Hepatocyte (in vitro differentiated cells): Measurements from ENCODE around the gene ALG2. TPM values are rescaled to one million over a fixed set of nuclear protein-coding genes. Genes with fewer than 3 reads are reported as not detected.

ENCODE experiments used
- DNase-seq: peaks from one replicate; pipeline ENCODE4 v3.0.0-alpha.2; 2016; ENCODE audit warnings: low spot score
- H2AFZ ChIP-seq: fragments of 200-600 bp; sonication (generic); 2 replicates; pipeline ENCODE4 v1.6.0; 2016; ENCODE audit warnings: antibody characterized with exemption, mild to moderate bottlenecking
- H3K27ac ChIP-seq: fragments of 200-600 bp; sonication (generic); 2 replicates; pipeline ENCODE4 v1.5.1; 2016; ENCODE audit warnings: mild to moderate bottlenecking
- H3K27me3 ChIP-seq: fragments of 200-600 bp; sonication (generic); 2 replicates; pipeline ENCODE4 v1.6.1; 2016
- H3K36me3 ChIP-seq: fragments of 200-600 bp; sonication (generic); replicated peaks from 2 replicates; pipeline ENCODE4 v1.5.1; 2016; ENCODE audit warnings: low read depth; ENCODE audit not compliant: insufficient read depth
- H3K4me1 ChIP-seq: fragments of 200-600 bp; sonication (generic); 2 replicates; pipeline ENCODE4 v1.5.1; 2016; ENCODE audit warnings: mild to moderate bottlenecking, moderate library complexity; ENCODE audit not compliant: insufficient read depth
- H3K4me2 ChIP-seq: fragments of 200-600 bp; sonication (generic); 2 replicates; pipeline ENCODE4 v1.6.0; 2016
- H3K4me3 ChIP-seq: fragments of 200-600 bp; sonication (generic); 2 replicates; pipeline ENCODE4 v1.5.1; 2016; ENCODE audit warnings: mild to moderate bottlenecking
- H3K79me2 ChIP-seq: fragments of 200-600 bp; sonication (generic); 2 replicates; pipeline ENCODE4 v1.6.0; 2017; ENCODE audit warnings: mild to moderate bottlenecking
- H3K9me2 ChIP-seq: fragments of 200-600 bp; sonication (generic); replicated peaks from 2 replicates; pipeline ENCODE4 v1.6.0; 2017; ENCODE audit warnings: mild to moderate bottlenecking; ENCODE audit not compliant: insufficient read depth
- H3K9me3 ChIP-seq: fragments of 200-600 bp; sonication (generic); 2 replicates; pipeline ENCODE4 v1.5.1; 2016; ENCODE audit warnings: low read depth, mild to moderate bottlenecking
- H4K20me1 ChIP-seq: fragments of 200-600 bp; sonication (generic); 2 replicates; pipeline ENCODE4 v1.6.0; 2016; ENCODE audit warnings: mild to moderate bottlenecking; ENCODE audit not compliant: insufficient read depth, poor library complexity, severe bottlenecking
- CTCF ChIP-seq: fragments of 200-600 bp; sonication (generic); IDR thresholded peaks from 2 replicates; pipeline ENCODE4 v1.5.1; 2016; ENCODE audit warnings: antibody characterized with exemption, mild to moderate bottlenecking; ENCODE audit not compliant: poor library complexity
- EZH2 ChIP-seq: fragments of 200-600 bp; sonication (generic); IDR thresholded peaks from 2 replicates; pipeline ENCODE4 v1.6.1; 2016; ENCODE audit warnings: antibody characterized with exemption, mild to moderate bottlenecking, borderline replicate concordance
- EZH2phosphoT487 ChIP-seq: fragments of 200-600 bp; sonication (generic); IDR thresholded peaks from one replicate; pipeline ENCODE4 v1.6.1; 2018; ENCODE audit warnings: antibody characterized with exemption, mild to moderate bottlenecking, low read depth, moderate library complexity; ENCODE audit not compliant: unreplicated experiment, severe bottlenecking
- WGBS: methylation state at CpG from one replicate; pipeline ENCODE4 v1.1.6; 2016; ENCODE audit warnings: low lambda C conversion rate; ENCODE audit errors: missing lambda C conversion rate; 5-methylcytosine and 5-hydroxymethylcytosine counted together
- polyA plus RNA-seq: library from polyadenylated mRNA; unstranded; fragments of >200 nt; fragmentation: Nextera tagmentation; extraction: Ambion mirVana; gene quantifications from 2 replicates; pipeline ENCODE4 v1.2.1, GENCODE V29; 2016
- total RNA-seq: library from RNA; depleted of rRNA; stranded (reverse); fragments of >200 nt; gene quantifications from 2 replicates; pipeline ENCODE4 v1.2.3, GENCODE V29; 2014

Gene ALG2
- total and polyA plus RNA-seq, 2 experiments from 2014 or later: 51.9 to 64.0 TPM

- Histone ChIP-seq H3K9me3 (no peaks in the 10 kb centered on the region), H3K27me3 (no peaks in the 10 kb centered on the region), H3K9me2 (no peaks in the 10 kb centered on the region), H3K27ac (no peak overlapping the region), H4K20me1 (no peaks in the 10 kb centered on the region), H3K4me2 (peak overlapping the region; percentile 54), H3K79me2 (no peaks in the 10 kb centered on the region), H3K4me3 (no peak overlapping the region), H3K4me1 (no peaks in the 10 kb centered on the region), H2AFZ (no peak overlapping the region), H3K36me3 (no peaks in the 10 kb centered on the region)
- TF ChIP-seq EZH2: no peak
- TF ChIP-seq CTCF: peak; percentile 92
- peak; percentile 83 for DNase-seq
- 22% methylated on average over 17 of the region's 17 CpGs for WGBS
Observed at GRCh38 chr9:99266255-99267023, 44.7 kb upstream of the ALG2 start.

- no peak overlapping the region for H2AFZ ChIP-seq
- H3K9me3 ChIP-seq: no peaks in the 10 kb centered on the region
- H3K4me1 ChIP-seq: no peaks in the 10 kb centered on the region
- TF ChIP-seq EZH2: no peak
- no peak for TF ChIP-seq EZH2phosphoT487
- TF ChIP-seq CTCF: no peak
- no peak for DNase-seq
- H3K4me3 ChIP-seq: no peak overlapping the region
- H3K9me2 ChIP-seq: no peaks in the 10 kb centered on the region
- H3K36me3 ChIP-seq: no peaks in the 10 kb centered on the region
- H3K27me3 ChIP-seq: no peaks in the 10 kb centered on the region
- no peak overlapping the region for H3K27ac ChIP-seq
- no peaks in the 10 kb centered on the region for H3K79me2 ChIP-seq
- 88% methylated on average over 2 of the region's 2 CpGs for whole genome bisulfite sequencing
- H3K4me2 ChIP-seq: no peak overlapping the region
- H4K20me1 ChIP-seq: no peaks in the 10 kb centered on the region
Observed at GRCh38 chr9:99265691-99266090, 43.9 kb upstream of the ALG2 start.

GRCh38 chr9:99264070-99264680 lies 42.4 kb upstream of the ALG2 start:
- H3K27ac ChIP-seq: no peak overlapping the region
- 81% methylated on average over 3 of the region's 3 CpGs for WGBS

More at GRCh38 chr9:99264070-99264680, 42.4 kb upstream of the ALG2 start:
- no peaks in the 10 kb centered on the region for H3K9me2 ChIP-seq
- no peaks in the 10 kb centered on the region for H3K36me3 ChIP-seq
- H3K4me2 ChIP-seq: no peak overlapping the region
- no peak for DNase-seq
- H4K20me1 ChIP-seq: no peaks in the 10 kb centered on the region
- no peaks in the 10 kb centered on the region for H3K4me1 ChIP-seq
- TF ChIP-seq CTCF (no peak), EZH2 (no peak), EZH2phosphoT487 (no peak)
- no peaks in the 10 kb centered on the region for H3K79me2 ChIP-seq
- no peak overlapping the region for H3K4me3 ChIP-seq
- H2AFZ ChIP-seq: no peak overlapping the region
- no peaks in the 10 kb centered on the region for H3K27me3 ChIP-seq
- no peaks in the 10 kb centered on the region for H3K9me3 ChIP-seq
